Endodermal cell (in vitro differentiated cells): ENCODE data around the gene CASKIN2. TPM values are rescaled to one million over a fixed set of nuclear protein-coding genes. Genes with fewer than 3 reads are reported as not detected.

Experiments used
- DNase-seq: peaks from one replicate; pipeline ENCODE4 v3.0.0-alpha.2; 2017
- H3K27ac ChIP-seq: 2 replicates; pipeline ENCODE4 v1.5.1; 2013; ENCODE audit warnings: mild to moderate bottlenecking, low read depth, low read length, moderate library complexity
- H3K27me3 ChIP-seq: 2 replicates; pipeline ENCODE4 v1.6.1; 2013; ENCODE audit warnings: mild to moderate bottlenecking, low read length, moderate library complexity; ENCODE audit not compliant: insufficient read depth, control insufficient read depth, poor library complexity, severe bottlenecking
- H3K36me3 ChIP-seq: 2 replicates; pipeline ENCODE4 v1.7.0; 2013; ENCODE audit warnings: mild to moderate bottlenecking, low read length, moderate library complexity; ENCODE audit not compliant: control insufficient read depth, insufficient read depth
- H3K4me1 ChIP-seq: one replicate; pipeline ENCODE4 v1.7.0; 2013; ENCODE audit warnings: low read length; ENCODE audit not compliant: control insufficient read depth, insufficient read depth
- H3K4me3 ChIP-seq: 2 replicates; pipeline ENCODE4 v1.5.1; 2013; ENCODE audit warnings: mild to moderate bottlenecking, low read length, moderate library complexity
- H3K9ac ChIP-seq: 2 replicates; pipeline ENCODE4 v1.6.1; 2013; ENCODE audit warnings: mild to moderate bottlenecking, low read length, moderate library complexity; ENCODE audit not compliant: poor library complexity, severe bottlenecking; ENCODE audit errors: extremely low read depth
- H3K9me3 ChIP-seq: 2 replicates; pipeline ENCODE4 v1.6.1; 2013; ENCODE audit warnings: mild to moderate bottlenecking, low read length, moderate library complexity; ENCODE audit not compliant: control insufficient read depth
- H3K27ac Mint-ChIP-seq: 2 replicates; pipeline ENCODE4 v1.8.0; 2020; ENCODE audit warnings: mixed read lengths
- H3K27me3 Mint-ChIP-seq: 2 replicates; pipeline ENCODE4 v1.8.0; 2021; ENCODE audit warnings: mild to moderate bottlenecking, mixed read lengths; ENCODE audit not compliant: insufficient read depth
- H3K36me3 Mint-ChIP-seq: 2 replicates; pipeline ENCODE4 v1.8.0; 2020; ENCODE audit warnings: low read depth, mixed read lengths
- H3K4me1 Mint-ChIP-seq: 2 replicates; pipeline ENCODE4 v1.8.0; 2020; ENCODE audit warnings: mixed read lengths
- H3K4me3 Mint-ChIP-seq: 2 replicates; pipeline ENCODE4 v1.8.0; 2020; ENCODE audit warnings: mild to moderate bottlenecking, moderate library complexity, mixed read lengths
- H3K9me3 Mint-ChIP-seq: 2 replicates; pipeline ENCODE4 v1.8.0; 2020; ENCODE audit warnings: mild to moderate bottlenecking, mixed read lengths
- WGBS, 2 experiments: methylation state at CpG; one replicate each; pipeline versions ENCODE4 v1.1.5 to v1.1.7; 2013; ENCODE audit warnings: missing lambda C conversion rate in 2 of 2, mixed read lengths in 1 of 2; ENCODE audit not compliant: insufficient coverage in 1 of 2, insufficient read length in 1 of 2; 5-methylcytosine and 5-hydroxymethylcytosine counted together
- total RNA-seq, 2 donors: library from RNA; stranded (reverse); fragmentation: NEBNext Ultra II Directional in 1 of 2; extraction: Animal tissue kit (Norgen Biotek cat#: 25700) in 1 of 2; gene quantifications; 2 replicates in 1 of 2; 3 replicates in 1 of 2; pipeline ENCODE4 v1.2.1, GENCODE V29; 2021
- TF ChIP-seq, protein P1 (sequence below): fragments of 200-600 bp; sonication (generic); conservative IDR thresholded peaks from 2 replicates; pipeline ENCODE4 v1.5.0; 2021; ENCODE audit warnings: antibody characterized with exemption, mild to moderate bottlenecking

The CASKIN2 gene
- total RNA-seq, 2 donors from 2014 or later: 26.4 to 31.0 TPM

DNA sequence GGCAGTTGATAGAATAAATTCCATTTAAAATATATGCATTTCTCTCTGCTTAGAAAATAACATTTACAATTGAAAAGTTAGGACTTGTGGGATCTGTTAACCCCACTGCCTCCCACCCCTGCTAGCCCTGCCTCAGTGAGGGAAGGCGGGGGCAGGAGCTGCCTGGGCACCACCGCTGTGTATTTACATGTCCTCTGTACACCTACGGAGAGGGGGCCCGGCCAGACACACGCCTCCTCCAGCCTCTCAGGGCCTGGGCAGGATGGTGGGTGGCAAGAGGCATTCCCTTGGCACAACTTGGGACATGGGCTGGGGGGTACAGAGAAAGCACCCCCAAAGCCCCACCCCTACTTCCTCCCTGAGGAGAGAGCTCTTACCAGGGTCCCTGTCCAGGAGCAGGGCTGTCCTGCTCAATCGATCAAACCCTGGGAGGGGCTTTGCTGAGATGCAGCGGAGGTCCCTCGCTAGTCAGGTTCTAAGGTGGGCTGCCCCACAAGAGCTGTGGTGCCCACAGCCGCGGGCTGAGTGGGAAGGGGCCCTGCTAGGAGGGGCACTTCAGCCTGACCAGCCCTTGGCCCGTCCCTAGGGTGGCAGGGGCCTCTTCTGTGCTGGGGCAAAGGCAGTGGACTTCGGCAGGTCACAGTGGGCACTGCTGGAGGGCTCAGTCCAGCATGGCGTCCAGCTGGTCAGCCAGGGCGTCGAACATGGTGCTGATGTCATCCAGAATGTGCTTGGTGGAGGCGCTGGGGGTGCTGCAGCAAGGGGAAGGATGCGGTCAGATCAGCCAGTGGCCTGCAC lies 14.7 kb downstream of the CASKIN2 start:
- TF ChIP-seq, protein P1, sequence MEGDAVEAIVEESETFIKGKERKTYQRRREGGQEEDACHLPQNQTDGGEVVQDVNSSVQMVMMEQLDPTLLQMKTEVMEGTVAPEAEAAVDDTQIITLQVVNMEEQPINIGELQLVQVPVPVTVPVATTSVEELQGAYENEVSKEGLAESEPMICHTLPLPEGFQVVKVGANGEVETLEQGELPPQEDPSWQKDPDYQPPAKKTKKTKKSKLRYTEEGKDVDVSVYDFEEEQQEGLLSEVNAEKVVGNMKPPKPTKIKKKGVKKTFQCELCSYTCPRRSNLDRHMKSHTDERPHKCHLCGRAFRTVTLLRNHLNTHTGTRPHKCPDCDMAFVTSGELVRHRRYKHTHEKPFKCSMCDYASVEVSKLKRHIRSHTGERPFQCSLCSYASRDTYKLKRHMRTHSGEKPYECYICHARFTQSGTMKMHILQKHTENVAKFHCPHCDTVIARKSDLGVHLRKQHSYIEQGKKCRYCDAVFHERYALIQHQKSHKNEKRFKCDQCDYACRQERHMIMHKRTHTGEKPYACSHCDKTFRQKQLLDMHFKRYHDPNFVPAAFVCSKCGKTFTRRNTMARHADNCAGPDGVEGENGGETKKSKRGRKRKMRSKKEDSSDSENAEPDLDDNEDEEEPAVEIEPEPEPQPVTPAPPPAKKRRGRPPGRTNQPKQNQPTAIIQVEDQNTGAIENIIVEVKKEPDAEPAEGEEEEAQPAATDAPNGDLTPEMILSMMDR: no peak
- no peaks in the 10 kb centered on the region for H3K9me3 Mint-ChIP-seq
- H3K4me3 Mint-ChIP-seq: no peak overlapping the region
- Histone ChIP-seq H3K9ac (no peak overlapping the region), H3K27ac (no peak overlapping the region), H3K4me1 (no peaks in the 10 kb centered on the region), H3K4me3 (no peak overlapping the region), H3K27me3 (no peaks in the 10 kb centered on the region), H3K36me3 (peaks cover 10% of the 10 kb centered on the region), H3K9me3 (no peaks in the 10 kb centered on the region)
- no peaks in the 10 kb centered on the region for H3K27me3 Mint-ChIP-seq
- H3K36me3 Mint-ChIP-seq: peaks cover 10% of the 10 kb centered on the region
- DNase-seq: no peak
- no peak overlapping the region for H3K27ac Mint-ChIP-seq
- H3K4me1 Mint-ChIP-seq: no peaks in the 10 kb centered on the region
- 92 to 100% methylated on average over 7 to 17 of the region's 17 CpGs for WGBS, 2 experiments

DNA sequence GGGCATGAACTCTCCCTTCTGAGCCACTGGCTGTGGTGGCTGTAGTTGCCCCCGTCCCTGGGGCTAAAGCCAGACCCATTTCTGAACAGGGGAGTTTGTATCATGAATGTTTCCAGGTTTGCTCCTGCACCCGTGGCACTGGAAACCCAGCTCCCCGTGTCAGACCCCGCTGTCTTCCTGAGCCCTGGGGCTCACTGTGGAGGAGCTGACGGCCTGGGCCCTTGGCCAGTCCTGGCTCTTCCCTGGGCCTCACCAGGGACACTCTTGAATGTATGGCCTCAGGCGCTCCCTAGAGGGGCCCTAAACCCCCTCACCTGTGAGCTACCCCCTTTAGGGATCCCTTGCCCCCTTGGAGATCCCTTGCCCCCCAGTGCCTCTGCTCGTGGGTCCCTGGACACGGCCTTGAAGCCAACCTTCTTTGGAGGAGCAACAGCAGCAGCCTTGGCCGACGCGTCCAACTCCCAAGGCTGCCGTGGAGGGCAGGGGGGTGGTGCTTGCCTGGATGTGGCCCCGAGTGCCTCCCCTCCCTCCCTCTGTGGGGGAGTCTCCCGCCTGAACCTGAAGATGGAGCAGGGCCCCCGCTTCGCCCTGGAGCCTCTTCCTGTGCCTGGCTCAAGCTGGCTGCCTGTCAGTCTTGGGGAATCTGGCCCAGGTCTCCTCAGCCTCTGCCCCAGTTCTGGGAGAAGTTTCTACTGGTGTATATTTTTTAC lies 15.9 kb downstream of the CASKIN2 start:
- no peak overlapping the region for H3K4me3 Mint-ChIP-seq
- 90 to 93% methylated on average over 2 to 16 of the region's 16 CpGs for WGBS, 2 experiments

DNA sequence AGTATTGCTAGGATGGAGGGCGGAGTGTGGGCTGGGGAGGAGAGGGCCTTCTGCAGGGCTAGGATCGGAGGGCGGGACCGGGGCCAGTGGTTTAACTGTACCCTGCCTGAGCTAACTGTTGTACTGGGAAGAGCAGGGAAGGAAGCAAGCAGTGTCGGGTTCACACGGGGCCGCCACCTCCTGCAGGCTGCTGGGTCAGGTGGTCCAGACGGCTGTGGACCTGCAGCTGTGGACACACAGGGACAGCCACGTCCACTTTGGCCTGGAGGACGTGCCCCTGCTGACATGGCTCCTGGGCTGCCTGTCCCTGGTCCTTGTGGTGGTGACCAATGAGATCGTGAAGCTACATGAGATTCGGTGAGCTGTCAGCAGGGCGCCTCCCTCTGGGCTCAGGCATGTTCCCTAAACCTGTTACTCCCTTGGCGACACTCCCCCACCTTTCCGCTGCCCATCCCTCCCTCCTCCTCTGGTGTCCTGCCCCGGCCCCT lies 16.6 kb downstream of the CASKIN2 start:
- no peak overlapping the region for H3K4me3 Mint-ChIP-seq
- DNase-seq: peak; percentile 80
- 78 to 87% methylated on average over 12 to 16 of the region's 16 CpGs for WGBS, 2 experiments
- H3K4me3 ChIP-seq: no peak overlapping the region
- TF ChIP-seq, protein P1: peak; percentile 23
- H3K36me3 Mint-ChIP-seq: peaks cover 10% of the 10 kb centered on the region
- H3K27ac Mint-ChIP-seq: no peak overlapping the region
- no peaks in the 10 kb centered on the region for H3K27me3 ChIP-seq
- no peaks in the 10 kb centered on the region for H3K9me3 Mint-ChIP-seq
- H3K27ac ChIP-seq: peak overlapping the region; percentile 44
- no peak overlapping the region for H3K9ac ChIP-seq
- no peaks in the 10 kb centered on the region for H3K4me1 Mint-ChIP-seq
- H3K9me3 ChIP-seq: no peaks in the 10 kb centered on the region
- H3K4me1 ChIP-seq: no peaks in the 10 kb centered on the region
- H3K36me3 ChIP-seq: peaks cover 14% of the 10 kb centered on the region
- no peaks in the 10 kb centered on the region for H3K27me3 Mint-ChIP-seq

More for the DNA sequence above, 15.9 kb downstream of the CASKIN2 start:
- H3K4me1 ChIP-seq: no peaks in the 10 kb centered on the region
- peaks cover 10% of the 10 kb centered on the region for H3K36me3 ChIP-seq
- no peak for DNase-seq
- Mint-ChIP-seq H3K27ac (no peak overlapping the region), H3K27me3 (no peaks in the 10 kb centered on the region), H3K36me3 (peaks cover 8% of the 10 kb centered on the region), H3K4me1 (no peaks in the 10 kb centered on the region), H3K9me3 (no peaks in the 10 kb centered on the region)
- H3K9me3 ChIP-seq: no peaks in the 10 kb centered on the region
- peak overlapping the region; percentile 44 for H3K27ac ChIP-seq
- no peaks in the 10 kb centered on the region for H3K27me3 ChIP-seq
- TF ChIP-seq, protein P1: no peak
- no peak overlapping the region for H3K9ac ChIP-seq
- no peak overlapping the region for H3K4me3 ChIP-seq
